Stimulated activated CD4-positive, alpha-beta T cell treated with anti-CD3 and anti-CD28 coated beads, Interleukin-1b, Interleukin-23, amount 100 ng/mL, for 24 hours (primary cell): ENCODE results near the gene CENPP.

Experiments used
- DNase-seq, 4 experiments: peaks; one replicate each; pipeline ENCODE4 v3.0.0-alpha.2; 2020; ENCODE audit warnings: low read depth in 4 of 4, low spot score in 1 of 4

The CENPP gene

GRCh38 chr9:92422611-92423338 is 97.0 kb downstream of the CENPP start:
- no peak for DNase-seq

GRCh38 chr9:92423612-92424011 is 97.9 kb downstream of the CENPP start:
- DNase-seq = no peak

GRCh38 chr9:92424340-92424739 is 98.6 kb downstream of the CENPP start, which contains the start of gene OMD:
Gene OMD, minus strand, starts transcription at chr9:92424471. Its CDS starts 6,913 bp downstream, at chr9:92417558.
- no peak for DNase-seq

- no peak for DNase-seq
Observed at GRCh38 chr9:92425474-92425873, 99.7 kb downstream of the CENPP start.

GRCh38 chr9:92426501-92427145 is 100.9 kb downstream of the CENPP start:
- no peak for DNase-seq

GRCh38 chr9:92429836-92430235 is 104.1 kb downstream of the CENPP start:
- no peak for DNase-seq

GRCh38 chr9:92432350-92432749 is 106.6 kb downstream of the CENPP start:
- DNase-seq = no peak

- no peak for DNase-seq
Observed at GRCh38 chr9:92432972-92433548, 107.3 kb downstream of the CENPP start.

GRCh38 chr9:92435263-92435662 is 109.5 kb downstream of the CENPP start:
- no peak for DNase-seq

GRCh38 chr9:92438900-92439526 is 113.3 kb downstream of the CENPP start:
- no peak for DNase-seq

- no peak for DNase-seq
Observed at GRCh38 chr9:92439921-92440750, 114.4 kb downstream of the CENPP start.

GRCh38 chr9:92440751-92441046 is 114.9 kb downstream of the CENPP start:
- no peak for DNase-seq

GRCh38 chr9:92444841-92445240 is 119.1 kb downstream of the CENPP start:
- no peak for DNase-seq

GRCh38 chr9:92446536-92446935 is 120.8 kb downstream of the CENPP start:
- no peak for DNase-seq

GRCh38 chr9:92455217-92455616 is 129.5 kb downstream of the CENPP start:
- no peak for DNase-seq

GRCh38 chr9:92457576-92457975 is 131.8 kb downstream of the CENPP start:
- no peak for DNase-seq

GRCh38 chr9:92463387-92463786 is 137.6 kb downstream of the CENPP start:
- no peak for DNase-seq

GRCh38 chr9:92463984-92464383 is 138.2 kb downstream of the CENPP start:
- DNase-seq = no peak

GRCh38 chr9:92467041-92467440 is 141.3 kb downstream of the CENPP start:
- DNase-seq = no peak

- DNase-seq = no peak
Observed at GRCh38 chr9:92467511-92467910, 141.8 kb downstream of the CENPP start.

GRCh38 chr9:92468206-92468605 is 142.5 kb downstream of the CENPP start:
- no peak for DNase-seq
